ENCODE results near the gene SH3RF2.
"Not testable (repeated sequence)": the region's sequence is repeated elsewhere in the genome, so short reads cannot be mapped to it uniquely, and the experiment has no call there.

The SH3RF2 gene

DNA sequence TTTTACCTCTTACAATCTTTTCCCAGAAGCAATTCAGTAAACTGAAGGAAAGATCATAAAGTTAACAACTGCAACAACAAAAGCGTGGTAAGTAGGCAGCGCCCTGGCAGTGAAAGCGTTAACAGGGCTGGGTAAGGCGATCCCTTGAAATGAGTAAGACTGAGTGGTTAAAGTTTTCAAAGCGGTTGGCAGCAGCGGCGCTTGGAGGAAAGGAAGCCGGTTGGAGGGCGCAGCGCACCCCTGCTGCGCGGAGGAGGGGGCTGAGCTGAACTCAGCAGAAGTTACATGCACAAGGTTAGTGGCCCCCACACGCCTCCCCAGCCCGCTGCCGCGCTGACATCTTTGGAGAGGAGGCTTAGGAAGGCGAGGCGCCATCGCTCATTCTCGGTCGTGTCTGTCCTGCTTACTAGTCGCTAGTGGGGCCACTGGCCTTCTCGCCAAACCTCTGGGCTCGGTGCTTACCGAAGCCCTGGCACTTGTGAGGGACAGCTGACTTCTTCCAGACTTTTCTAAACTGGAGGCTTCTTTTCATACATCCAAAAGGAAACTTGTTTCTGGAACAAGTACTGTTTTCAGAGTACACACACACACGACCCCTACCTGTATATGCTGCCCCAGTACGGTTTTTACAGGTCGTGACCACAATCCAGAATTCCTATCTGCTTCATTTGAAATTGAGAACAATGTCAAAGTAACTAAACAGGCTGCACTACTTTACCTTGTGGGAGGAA lies at the start of gene SH3RF2:
Gene SH3RF2, plus strand, starts transcription at position 178 of the 731 bp plus-strand sequence. CDS start 1,351 bp downstream, outside the sequence.
- DNase-seq (ENCODE audit: low spot score): peak; percentile 45

DNA sequence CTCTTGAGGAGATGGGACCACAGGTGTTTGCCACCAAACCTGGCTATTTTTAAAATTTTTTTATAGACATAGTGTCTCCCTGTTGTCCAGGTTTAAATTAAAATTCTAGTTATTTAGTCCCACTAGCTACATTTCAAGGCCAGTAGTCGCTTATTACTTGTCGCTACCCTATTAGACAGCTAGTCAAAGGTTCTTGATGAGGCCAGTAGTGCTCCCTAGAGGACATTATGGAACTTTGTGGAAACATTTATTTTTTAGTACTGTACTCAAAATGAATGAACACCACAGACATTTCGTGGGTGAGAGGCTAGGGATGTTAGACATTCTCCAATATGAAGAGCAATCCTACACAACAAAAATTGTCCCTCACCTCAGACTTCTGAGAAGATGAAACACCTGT lies 49.2 kb upstream of the SH3RF2 start:
- no peak for DNase-seq (ENCODE audit: low spot score)

DNA sequence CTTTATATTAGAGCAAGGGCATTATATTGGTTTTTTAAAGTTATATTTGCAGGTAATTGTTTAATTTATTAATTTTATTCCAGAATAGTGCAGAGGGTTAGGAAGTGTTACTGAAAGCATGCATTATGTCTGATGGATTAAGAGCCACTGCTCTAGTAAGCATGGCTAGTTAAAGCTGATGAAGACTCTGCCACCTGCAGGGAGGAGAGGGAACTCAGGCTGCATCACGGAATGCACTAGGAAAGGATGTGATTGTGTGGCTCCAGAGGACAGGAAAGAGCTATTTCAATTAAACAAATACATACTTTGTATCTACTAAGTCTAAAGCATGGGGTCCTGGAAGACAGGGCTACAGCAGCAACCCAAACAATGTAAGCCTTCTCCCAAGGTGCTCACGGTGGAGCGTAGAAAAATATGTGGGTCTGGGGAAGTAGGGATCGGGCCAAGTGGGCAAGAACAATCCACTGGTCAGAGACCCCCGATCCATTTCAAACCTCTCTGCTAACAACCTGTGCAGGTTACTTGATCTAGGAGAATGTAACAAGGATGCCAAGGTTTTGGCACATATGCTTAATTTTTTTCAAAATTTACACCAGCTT lies 48.3 kb upstream of the SH3RF2 start:
- no peak for DNase-seq (ENCODE audit: low spot score)

DNA sequence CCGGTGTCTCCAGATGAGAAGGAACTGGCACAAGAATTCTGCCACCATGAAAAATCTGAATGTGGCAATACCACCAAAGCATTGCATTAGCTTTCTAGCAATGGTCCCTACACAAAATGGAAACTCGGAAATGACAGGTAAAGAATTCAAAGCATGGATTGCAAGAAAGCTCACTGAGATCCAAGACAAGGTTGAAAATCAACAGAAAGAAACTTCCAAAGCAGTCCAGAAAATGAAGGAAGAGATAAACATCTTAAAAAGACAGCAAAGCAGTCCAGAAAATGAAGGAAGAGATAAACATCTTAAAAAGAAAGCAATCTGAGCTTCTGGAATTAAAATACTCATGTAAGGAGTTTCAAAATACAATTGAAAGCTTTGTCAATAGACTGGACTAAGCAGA lies 46.8 kb upstream of the SH3RF2 start:
- DNase-seq (ENCODE audit: low spot score): no peak

DNA sequence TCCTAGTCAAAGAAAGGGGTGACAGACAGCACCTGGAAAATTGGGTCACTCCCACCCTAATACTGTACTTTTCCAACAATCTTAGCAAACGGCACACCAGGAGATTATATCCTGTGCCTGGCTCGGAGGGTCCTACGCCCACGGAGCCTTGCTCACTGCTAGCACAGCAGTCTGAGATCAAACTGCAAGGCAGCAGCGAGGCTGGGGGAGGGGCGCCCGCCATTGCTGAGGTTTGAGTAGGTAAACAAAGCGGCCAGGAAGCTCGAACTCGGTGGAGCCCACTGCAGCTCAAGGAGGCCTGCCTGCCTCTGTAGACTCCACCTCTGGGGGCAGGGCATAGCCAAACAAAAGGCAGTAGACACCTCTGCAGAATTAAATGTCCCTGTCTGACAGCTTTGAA lies 45.0 kb upstream of the SH3RF2 start:
- DNase-seq (ENCODE audit: low spot score): not testable (repeated sequence)

- no peak for DNase-seq (ENCODE audit: low spot score)
Measured at GRCh38 chr5:145898171-145898570, 38.2 kb upstream of the SH3RF2 start.

GRCh38 chr5:145902421-145902820 lies 34.0 kb upstream of the SH3RF2 start:
- no peak for DNase-seq (ENCODE audit: low spot score)

- no peak for DNase-seq (ENCODE audit: low spot score)
Measured at GRCh38 chr5:145903113-145903512, 33.3 kb upstream of the SH3RF2 start.

DNA sequence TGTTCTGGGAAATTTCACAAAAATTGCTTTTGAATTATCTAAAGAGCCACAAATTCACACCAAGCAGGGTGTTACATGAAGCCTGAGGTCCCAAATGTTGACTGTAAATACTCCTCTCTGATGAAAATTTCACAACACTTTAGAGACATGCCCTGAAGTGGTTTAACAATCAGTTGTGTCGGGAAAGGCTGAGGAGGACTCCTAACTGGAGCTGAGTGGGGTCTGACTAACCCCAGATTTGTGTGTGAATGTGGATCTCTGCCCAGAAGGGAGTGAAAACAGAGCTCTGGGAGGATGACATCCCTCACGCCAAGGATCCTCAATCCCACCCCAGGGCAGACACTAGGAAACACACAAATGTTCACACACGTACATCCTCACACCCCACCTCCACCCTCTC lies 32.5 kb upstream of the SH3RF2 start:
- DNase-seq (ENCODE audit: low spot score): no peak

DNA sequence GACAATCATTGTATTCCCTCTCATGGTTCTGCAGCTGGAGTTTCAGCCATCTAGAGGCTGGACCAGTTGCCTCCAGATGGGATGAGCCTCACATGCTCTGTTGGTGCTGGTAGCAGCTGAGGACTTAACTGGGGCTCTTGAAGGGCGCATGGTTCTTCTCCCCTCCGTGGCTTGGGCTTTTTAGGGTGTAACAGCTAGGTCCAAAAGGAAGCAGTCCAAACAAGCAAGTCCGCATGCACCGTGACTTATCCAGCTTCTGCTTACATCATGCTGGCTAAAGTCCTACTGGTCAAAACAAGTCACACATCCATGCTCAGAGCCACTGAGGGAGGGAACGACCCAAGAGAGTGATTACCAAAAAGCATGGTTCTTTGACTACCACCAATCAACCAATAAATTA lies 31.6 kb upstream of the SH3RF2 start:
- no peak for DNase-seq (ENCODE audit: low spot score)

DNA sequence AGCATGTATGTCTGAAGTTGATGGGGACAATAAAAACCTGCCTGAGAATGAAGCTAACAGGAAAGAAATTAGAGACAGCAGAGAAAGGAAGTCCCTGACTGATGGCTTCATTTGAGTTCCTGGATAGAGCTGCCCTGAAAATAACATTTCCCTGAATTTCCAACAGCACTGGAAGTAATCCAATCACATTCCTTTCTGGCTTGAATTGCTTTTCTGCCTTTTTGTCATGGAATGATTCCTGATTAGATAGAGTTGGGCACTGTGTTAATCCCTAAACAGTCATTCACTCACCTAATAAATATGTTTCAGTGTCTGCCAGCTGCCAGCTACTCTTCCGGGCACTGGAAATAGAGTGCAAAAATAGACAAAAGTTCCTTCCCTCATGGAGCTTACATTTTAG lies 30.0 kb upstream of the SH3RF2 start:
- no peak for DNase-seq (ENCODE audit: low spot score)

DNA sequence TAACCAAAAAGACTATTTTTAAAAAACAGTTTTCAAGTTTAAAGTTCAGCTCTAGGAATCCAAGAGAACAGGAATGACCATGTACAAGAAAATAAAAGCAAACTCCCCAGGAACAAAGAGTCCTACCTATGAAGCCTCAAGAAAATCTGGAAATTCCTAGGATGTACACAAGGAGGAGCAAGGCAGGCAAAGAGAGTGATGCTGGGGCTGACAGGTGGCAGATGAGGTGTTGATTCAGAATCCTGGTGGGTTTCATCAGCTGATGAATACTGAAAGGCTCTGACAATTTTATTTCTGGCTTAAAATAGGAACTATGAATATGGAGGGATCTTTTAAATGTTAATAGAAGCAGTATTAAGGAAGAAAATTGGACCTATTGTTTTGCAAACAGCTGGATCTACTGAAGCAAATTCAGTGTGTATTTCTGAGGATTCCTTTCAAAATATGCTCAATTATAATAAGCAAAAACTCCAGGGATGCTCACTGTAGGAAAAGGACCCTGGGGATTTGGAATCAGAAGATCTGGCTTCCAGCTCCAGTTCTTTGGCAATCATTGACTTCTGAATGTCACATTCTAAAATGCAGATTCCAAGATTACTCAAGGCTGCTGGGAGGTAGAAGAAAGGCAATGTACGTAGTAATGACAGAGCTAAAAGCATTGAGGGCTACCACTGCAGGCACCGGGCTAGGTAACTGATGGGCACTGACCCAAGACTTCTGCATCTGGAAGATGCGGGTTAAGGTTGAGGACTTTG lies 28.0 kb upstream of the SH3RF2 start:
- no peak for DNase-seq (ENCODE audit: low spot score)

DNA sequence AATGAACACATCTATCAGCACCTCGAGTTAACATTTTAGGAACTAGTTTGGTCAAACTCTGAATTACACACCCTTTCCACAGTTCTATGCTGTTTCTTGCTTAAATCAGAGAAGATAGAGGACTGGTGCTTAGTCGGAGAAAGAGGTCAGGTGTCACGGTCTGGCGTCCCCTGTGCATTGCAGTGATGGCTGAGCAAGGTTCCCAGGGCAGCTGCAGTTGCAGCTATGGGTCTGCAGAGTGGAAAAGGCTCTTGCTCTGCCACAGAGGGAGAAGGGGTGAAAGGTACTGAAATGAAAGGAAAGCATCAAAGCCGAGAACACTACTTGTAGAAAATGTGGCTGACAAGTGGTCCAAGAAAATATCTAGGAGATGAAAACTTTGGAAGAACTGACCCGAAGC lies 25.2 kb upstream of the SH3RF2 start:
- DNase-seq (ENCODE audit: low spot score): no peak

DNA sequence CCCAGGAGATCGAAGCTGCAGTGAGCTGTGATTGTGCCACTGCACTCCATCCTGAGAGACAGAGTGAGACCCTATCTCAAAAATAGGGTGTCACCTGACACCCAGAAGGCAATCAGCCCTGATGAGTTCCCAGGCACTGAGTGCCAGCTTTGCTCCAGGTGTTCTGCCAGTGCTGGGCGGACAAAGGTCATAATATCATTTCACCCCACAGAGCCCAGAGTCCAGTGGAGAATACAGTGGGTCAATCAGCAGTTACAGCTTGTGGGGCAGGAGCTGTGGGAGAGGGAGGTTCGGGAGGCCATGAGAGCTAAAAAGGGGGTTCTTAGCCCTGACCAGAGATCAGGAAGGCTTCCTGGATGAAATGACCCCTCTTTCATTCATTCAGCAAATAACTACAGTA lies 24.4 kb upstream of the SH3RF2 start:
- DNase-seq (ENCODE audit: low spot score): no peak

DNA sequence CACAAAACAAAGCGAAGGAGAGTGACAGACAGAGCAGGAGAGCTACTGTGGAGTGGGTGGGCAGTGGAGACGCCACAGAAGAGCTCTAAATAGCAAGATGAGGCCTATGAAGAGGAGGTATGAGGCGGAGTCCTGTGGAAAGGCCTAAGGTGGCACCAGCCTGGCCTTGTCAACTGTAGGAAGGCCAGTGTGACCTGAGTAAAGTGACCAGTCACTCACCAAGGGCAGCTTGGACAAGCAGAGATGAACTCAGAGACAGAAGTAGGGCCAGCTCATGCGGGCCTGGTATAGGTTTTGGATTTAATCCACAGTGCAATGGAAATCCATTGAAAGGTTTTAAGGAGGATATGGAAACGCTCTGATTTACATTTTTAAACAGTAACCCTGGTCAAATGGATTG lies 23.8 kb upstream of the SH3RF2 start:
- no peak for DNase-seq (ENCODE audit: low spot score)

DNA sequence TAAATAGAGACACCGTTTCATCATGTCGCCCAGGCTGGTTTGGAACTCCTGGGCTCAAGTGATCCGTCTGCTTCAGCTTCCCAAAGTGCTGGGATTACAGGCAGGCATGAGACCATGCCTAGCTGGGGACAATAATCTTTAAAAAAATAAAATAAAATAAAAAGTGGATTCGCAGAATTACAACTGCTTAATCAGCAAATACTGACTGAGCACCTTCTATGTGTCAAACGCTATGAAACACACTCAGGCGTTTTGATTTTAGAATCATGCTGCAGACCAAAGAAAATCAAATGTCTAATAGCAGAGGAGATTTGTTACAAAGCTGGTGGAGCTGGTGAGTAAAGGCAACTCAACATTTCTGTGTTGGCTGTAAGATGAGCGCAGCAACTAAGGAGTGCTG lies 22.7 kb upstream of the SH3RF2 start:
- no peak for DNase-seq (ENCODE audit: low spot score)

GRCh38 chr5:145915970-145916638 lies 20.3 kb upstream of the SH3RF2 start:
- no peak for DNase-seq (ENCODE audit: low spot score)

GRCh38 chr5:145917288-145917687 lies 19.1 kb upstream of the SH3RF2 start:
- DNase-seq (ENCODE audit: low spot score): no peak

GRCh38 chr5:145918397-145918796 lies 18.0 kb upstream of the SH3RF2 start:
- DNase-seq (ENCODE audit: low spot score): no peak

GRCh38 chr5:145919413-145919812 lies 17.0 kb upstream of the SH3RF2 start:
- DNase-seq (ENCODE audit: low spot score): no peak

DNA sequence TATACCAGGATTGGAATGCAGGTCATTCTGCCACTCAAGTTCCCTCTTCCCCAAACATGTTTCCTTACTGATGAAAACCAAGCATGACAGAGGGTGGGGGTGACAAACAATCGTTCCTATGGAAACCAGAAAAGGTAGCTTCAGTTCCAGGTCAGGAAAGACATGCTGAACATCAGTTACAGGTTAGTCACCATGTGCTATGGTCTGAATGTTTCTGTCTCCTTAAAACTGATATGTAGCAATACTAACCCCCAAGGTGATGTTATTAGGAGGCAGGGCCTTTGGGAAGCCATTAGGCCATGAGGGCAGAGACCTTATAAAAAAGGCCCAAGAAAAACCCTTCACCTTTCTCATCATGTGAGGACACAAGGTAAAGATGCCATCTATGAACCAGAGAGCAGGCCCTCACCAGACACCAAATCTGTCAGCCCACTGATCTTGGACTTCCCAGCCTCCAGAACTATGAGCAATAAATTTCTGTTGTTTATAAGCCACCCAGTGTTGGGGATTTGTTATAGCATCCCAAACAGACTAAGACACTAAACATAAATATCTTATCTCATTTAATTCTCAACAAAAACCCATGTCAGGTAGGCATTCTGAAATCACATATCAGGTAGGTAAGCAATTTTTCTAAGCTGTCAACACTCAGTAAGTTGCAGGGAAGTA lies 15.7 kb upstream of the SH3RF2 start:
- DNase-seq (ENCODE audit: low spot score): no peak

- no peak for DNase-seq (ENCODE audit: low spot score)
Measured at GRCh38 chr5:145921211-145921610, 15.2 kb upstream of the SH3RF2 start.
